GM18505 (cell line): ENCODE measurements around the gene FNDC3B.

ENCODE experiments used
- ATAC-seq: cut with Tn5 transposase; IDR thresholded peaks from one replicate; pipeline ENCODE4 v1.9.1; 2021; ENCODE audit not compliant: unreplicated experiment
- POLR2A ChIP-seq: IDR thresholded peaks from 4 replicates; pipeline ENCODE4 v1.6.1; 2011; ENCODE audit warnings: borderline replicate concordance; ENCODE audit not compliant: insufficient read depth, insufficient read length; ENCODE audit errors: extremely low read depth

Gene FNDC3B

DNA sequence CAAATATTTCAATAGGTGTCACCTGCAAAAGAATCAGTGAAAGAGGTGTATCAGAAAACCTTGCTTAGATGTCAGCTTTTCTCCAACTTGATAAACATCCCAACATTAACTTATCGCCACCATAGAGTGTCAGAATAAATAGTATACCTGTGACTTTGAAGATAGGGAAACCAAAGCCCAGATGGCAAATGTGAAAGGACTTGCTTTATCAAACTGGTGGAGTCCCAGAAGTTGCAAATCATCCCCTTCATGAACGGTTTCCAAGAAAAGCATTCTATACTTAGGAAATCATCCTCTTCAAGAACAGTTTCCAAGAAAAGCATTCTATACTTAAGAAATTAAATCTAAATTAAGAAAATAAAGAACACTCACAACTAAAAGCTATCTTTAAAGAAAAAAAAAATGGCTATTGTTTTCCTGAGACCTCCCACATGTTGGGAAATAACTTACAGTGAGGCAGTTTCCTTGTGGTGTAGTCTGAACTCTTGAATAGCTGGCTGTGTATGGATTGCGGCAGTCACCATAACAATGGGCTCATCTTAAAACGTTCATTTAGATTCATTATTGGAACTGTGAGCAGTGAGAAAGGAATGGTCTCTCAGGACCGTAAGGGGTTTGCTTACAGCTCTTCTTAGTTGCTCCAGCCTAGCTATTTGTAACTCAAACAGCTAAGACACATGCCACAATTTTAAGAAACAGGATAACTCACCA is 352.4 kb downstream of the FNDC3B start:
- no peak for ATAC-seq
- no peak for TF ChIP-seq POLR2A

DNA sequence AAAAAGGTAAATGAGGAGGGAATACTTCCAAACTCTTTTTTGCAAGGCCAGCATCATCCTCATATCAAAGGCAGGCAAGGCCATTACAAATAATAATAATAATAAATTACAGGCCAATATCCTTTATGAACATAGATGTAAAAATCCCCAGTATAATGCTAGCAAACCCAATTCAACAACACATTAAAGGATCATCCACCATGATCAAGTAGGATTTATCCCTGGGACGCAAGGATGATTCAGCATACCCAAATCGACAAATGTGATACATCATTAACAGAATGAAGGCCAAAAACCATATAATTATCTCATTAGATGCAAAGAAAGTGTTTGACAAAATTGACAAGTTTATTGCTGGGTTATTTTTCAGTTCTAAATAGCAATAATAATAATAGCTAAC is 355.3 kb downstream of the FNDC3B start:
- no peak for ATAC-seq

DNA sequence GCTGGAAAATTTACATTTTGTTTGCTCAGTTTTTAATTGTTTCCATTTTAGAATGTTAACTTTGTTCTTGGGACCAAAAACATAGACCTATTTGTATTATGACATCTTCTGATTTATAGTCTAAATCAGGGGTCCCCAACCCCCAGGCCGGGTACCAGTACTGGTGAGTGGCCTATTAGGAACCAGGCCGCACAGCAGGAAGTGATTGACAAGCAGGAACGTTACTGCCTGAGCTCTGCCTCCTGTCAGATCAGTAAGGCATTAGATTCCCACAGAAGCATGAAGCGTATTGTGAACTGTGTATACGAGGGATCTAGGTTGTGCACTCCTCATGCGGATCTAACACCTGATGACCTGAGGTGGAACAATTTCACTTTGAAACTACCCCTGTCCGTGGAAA is 357.0 kb downstream of the FNDC3B start:
- no peak for ATAC-seq
- no peak for TF ChIP-seq POLR2A

More for the DNA sequence above, 355.3 kb downstream of the FNDC3B start:
- TF ChIP-seq POLR2A, result no peak

- no peak for ATAC-seq
- TF ChIP-seq POLR2A, result no peak
These were observed 358.5 kb downstream of the FNDC3B start for GRCh38 chr3:172397716-172398405.

- TF ChIP-seq POLR2A, result no peak
These were observed 359.1 kb downstream of the FNDC3B start for GRCh38 chr3:172398484-172398883.

DNA sequence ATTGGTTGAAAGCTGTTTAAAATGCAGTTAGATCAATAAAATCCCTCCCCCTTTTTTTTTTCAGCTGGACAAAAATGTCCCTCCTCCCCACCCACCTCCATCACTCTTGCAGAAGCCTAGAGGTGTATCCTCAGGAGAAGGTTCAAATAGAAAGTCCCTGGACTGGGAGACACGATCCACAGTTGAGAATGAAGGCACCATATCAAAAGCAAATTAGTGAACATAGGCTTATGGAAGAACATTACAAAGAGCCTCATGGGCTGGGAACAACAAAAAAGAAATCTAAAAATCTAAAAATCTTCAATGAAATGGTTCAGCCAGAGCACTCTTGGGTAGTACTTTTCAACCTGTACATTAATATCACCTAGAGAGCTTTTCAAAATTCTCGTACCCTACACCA is 362.7 kb downstream of the FNDC3B start:
- TF ChIP-seq POLR2A, result no peak
- ATAC-seq, result no peak

More at GRCh38 chr3:172398484-172398883, 359.1 kb downstream of the FNDC3B start:
- no peak for ATAC-seq

DNA sequence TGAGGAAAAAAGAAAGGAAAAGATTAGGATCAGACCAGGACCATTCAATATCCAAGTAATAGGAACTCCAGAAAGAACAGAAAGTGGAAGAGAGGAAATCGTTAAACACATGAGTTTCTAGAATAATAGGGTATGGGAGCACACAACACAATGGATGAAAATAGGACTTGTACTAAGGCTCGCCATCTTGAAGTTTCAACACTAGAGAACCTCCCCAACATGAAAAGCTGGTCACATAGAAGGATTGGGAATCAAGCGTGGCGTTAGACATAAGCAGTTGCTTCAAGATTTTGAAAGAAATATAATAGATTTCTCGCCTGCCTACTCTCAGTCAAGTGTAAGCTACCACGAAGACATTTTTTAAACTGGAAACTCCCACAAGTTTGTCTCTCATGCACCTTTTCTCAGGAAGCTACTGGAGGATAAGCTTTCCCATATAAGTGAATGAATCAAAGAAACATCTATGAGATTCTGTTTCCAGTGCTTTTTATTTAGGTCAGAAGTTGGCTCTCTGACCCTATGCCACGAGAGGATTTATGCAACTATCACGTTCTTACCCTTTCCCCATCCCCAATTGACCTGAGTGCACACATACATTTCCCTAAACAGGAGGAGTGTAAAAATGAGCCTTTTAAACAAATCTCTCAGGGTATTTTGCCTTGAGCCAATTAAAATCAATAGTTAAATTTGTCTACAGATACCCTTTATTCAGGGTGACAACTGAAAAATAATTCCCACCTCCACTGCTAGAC is 363.7 kb downstream of the FNDC3B start:
- TF ChIP-seq POLR2A, result no peak
- no peak for ATAC-seq

GRCh38 chr3:172404237-172404962 is 365.0 kb downstream of the FNDC3B start:
- ATAC-seq, result no peak
- no peak for TF ChIP-seq POLR2A

DNA sequence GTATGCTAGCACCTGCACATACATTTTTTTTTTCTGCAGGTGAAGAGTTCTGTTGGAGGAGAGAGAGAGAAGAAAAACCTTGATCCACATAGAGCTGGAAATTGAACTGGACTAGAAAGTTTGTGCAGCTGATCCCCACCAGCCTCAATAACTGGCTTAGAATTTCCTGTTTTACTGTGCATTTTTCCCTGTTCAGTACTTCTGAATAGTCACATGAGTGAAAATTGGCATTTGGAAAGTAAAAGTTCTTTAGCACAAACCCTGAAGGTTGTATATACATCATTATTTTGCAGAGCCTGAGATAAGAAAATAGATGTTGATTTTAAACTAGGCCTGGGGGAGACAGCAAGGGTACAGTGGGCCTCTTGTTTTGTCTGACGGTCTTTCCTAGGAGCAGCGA is 366.5 kb downstream of the FNDC3B start:
- no peak for TF ChIP-seq POLR2A
- ATAC-seq, result no peak

- ATAC-seq, result no peak
- TF ChIP-seq POLR2A, result no peak
These were observed 368.5 kb downstream of the FNDC3B start for GRCh38 chr3:172407872-172408271.

DNA sequence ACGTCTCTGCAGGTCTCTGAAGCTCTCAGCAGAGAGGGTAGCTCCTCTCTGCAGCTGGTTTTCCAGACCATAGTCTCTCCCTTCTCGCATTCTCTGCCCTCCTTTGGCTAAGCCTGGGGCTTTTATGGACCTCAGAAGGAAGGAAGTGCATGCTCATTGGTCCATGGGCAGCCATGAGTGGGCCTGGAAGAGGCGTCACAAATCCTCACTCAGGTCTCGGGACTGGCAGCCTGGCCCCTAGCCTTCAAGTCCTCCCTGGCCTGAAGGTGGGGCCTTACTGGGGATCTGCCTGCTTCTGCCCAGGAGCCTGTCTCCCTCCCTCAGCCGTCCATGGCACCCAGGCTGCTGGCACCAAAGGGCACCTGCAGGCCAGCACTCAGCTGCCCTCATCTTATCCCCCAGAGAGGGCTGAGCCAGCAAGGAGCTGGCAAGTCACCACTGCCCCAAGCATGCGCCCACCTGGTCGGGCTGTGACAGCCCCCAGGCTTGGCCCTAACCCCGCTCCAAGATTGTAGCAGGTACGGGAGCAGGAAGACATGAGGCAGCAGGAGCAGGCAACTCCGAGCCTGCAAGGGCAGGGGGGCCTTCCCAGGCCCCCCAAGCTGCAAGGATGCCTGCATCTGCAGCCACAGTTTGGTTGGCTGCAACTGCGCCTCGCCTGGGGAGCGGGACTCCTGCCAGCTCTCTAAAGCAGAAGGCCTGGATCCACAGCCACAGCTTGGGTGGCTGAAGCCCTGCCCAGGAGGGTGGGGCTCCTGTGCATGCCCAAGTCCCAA is 371.5 kb downstream of the FNDC3B start:
- no peak for ATAC-seq
- no peak for TF ChIP-seq POLR2A

DNA sequence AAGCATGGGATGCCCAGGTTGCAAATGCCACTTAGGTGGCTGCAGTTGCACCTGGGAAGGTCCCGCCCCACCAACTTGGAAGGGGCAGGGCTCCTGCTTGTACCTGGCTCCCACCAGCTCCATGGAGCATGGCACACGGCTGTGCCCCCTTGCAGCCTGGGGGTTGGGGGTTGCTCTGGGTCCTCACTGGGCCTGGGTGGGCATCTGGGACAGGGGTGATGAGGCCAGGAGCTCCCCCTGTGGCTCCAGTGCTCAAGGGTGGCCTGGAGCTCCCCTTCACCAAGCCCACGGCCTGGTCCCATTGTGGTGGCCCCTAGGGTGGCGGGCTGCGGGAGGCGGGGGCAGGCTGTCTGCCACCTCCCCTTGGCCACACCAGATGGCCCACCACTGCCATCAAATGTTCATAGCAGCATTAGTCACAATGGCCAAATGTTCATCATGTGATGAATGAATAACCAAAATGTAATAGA is 372.1 kb downstream of the FNDC3B start:
- TF ChIP-seq POLR2A, result no peak

More for the DNA sequence above, 372.1 kb downstream of the FNDC3B start:
- ATAC-seq, result no peak
